Cardiac muscle cell (in vitro differentiated cells and primary cell): ENCODE results near the gene CRIM1. TPM values are rescaled to one million over a fixed set of nuclear protein-coding genes. Genes with fewer than 3 reads are reported as not detected.

Experiments used
- DNase-seq, 2 donors: peaks; one replicate each; pipeline versions ENCODE4 v3.0.0 to v3.0.0-alpha.2; 2010 to 2017; ENCODE audit warnings: low read depth in 1 of 2, low spot score in 1 of 2
- H3K27ac ChIP-seq: fragments of 200-600 bp; sonication (generic); 2 replicates; pipeline ENCODE4 v1.5.1; 2016
- H3K27me3 ChIP-seq: fragments of 200-600 bp; sonication (generic); 2 replicates; pipeline ENCODE4 v1.6.0; 2016; ENCODE audit warnings: control low read depth
- H3K36me3 ChIP-seq: fragments of 200-600 bp; sonication (generic); 2 replicates; pipeline ENCODE4 v1.5.1; 2016; ENCODE audit warnings: control low read depth
- H3K4me1 ChIP-seq: fragments of 200-600 bp; sonication (generic); 2 replicates; pipeline ENCODE4 v1.8.1; 2017; ENCODE audit warnings: low read depth, mild to moderate bottlenecking, mixed run types
- H3K4me3 ChIP-seq: fragments of 200-600 bp; sonication (generic); 2 replicates; pipeline ENCODE4 v1.5.1; 2016; ENCODE audit warnings: mild to moderate bottlenecking
- H3K9me3 ChIP-seq: fragments of 200-600 bp; sonication (generic); 2 replicates; pipeline ENCODE4 v1.5.1; 2017; ENCODE audit warnings: low read depth, mild to moderate bottlenecking, control low read depth
- CTCF ChIP-seq: IDR thresholded peaks from 2 replicates; pipeline ENCODE4 v1.5.1; 2012; ENCODE audit warnings: low read depth, mild to moderate bottlenecking, low read length
- polyA plus RNA-seq: library from polyadenylated mRNA; unstranded; fragments of >200 nt; fragmentation: Nextera tagmentation; extraction: Ambion mirVana; gene quantifications from 2 replicates; pipeline ENCODE4 v1.2.1, GENCODE V29; 2016
- total RNA-seq: library from RNA; depleted of rRNA; stranded (reverse); fragments of >200 nt; gene quantifications from 2 replicates; pipeline ENCODE4 v1.2.3, GENCODE V29; 2016

The CRIM1 gene
- total and polyA plus RNA-seq, 2 experiments from 2014 or later, result 2.4 to 5.4 TPM

DNA sequence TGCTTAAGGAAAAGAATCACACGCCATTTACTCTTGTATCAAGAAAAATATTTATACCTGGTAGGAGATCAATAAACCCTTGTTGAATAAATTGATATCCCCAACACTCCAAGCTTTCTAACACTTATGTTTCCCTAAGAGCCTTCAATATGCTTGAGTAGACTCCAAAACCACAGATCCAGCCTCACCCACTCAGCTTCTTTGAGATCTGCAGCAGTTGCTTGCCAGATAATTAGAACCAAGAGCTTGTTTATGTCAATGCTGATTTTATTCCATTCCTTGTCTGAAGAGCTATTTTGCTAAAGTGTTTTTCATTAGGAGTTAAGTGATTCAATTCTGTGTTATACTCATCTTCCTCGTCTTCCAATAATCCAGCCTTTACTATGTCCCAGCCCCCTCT lies 26.3 kb upstream of the CRIM1 start:
- H3K36me3 ChIP-seq, result no peaks in the 10 kb centered on the region
- H3K4me3 ChIP-seq, result no peak overlapping the region
- no peak for DNase-seq
- no peaks in the 10 kb centered on the region for H3K9me3 ChIP-seq
- no peak overlapping the region for H3K27ac ChIP-seq
- TF ChIP-seq CTCF, result no peak
- H3K27me3 ChIP-seq, result peaks cover 4% of the 10 kb centered on the region
- no peaks in the 10 kb centered on the region for H3K4me1 ChIP-seq

- H3K4me1 ChIP-seq, result no peaks in the 10 kb centered on the region
- peaks cover 4% of the 10 kb centered on the region for H3K27me3 ChIP-seq
- no peaks in the 10 kb centered on the region for H3K9me3 ChIP-seq
- H3K4me3 ChIP-seq, result no peak overlapping the region
- DNase-seq, result peak in 1 of 2 donors; percentile 48
- H3K36me3 ChIP-seq, result no peaks in the 10 kb centered on the region
- H3K27ac ChIP-seq, result no peak overlapping the region
- no peak for TF ChIP-seq CTCF
These were observed 25.7 kb upstream of the CRIM1 start for GRCh38 chr2:36329746-36330472.

- Histone ChIP-seq H3K36me3 (no peaks in the 10 kb centered on the region), H3K4me3 (no peak overlapping the region), H3K4me1 (no peaks in the 10 kb centered on the region), H3K9me3 (no peaks in the 10 kb centered on the region), H3K27me3 (peaks cover 7% of the 10 kb centered on the region), H3K27ac (no peak overlapping the region)
- no peak for DNase-seq
- no peak for TF ChIP-seq CTCF
These were observed 24.8 kb upstream of the CRIM1 start for GRCh38 chr2:36330473-36331395.

DNA sequence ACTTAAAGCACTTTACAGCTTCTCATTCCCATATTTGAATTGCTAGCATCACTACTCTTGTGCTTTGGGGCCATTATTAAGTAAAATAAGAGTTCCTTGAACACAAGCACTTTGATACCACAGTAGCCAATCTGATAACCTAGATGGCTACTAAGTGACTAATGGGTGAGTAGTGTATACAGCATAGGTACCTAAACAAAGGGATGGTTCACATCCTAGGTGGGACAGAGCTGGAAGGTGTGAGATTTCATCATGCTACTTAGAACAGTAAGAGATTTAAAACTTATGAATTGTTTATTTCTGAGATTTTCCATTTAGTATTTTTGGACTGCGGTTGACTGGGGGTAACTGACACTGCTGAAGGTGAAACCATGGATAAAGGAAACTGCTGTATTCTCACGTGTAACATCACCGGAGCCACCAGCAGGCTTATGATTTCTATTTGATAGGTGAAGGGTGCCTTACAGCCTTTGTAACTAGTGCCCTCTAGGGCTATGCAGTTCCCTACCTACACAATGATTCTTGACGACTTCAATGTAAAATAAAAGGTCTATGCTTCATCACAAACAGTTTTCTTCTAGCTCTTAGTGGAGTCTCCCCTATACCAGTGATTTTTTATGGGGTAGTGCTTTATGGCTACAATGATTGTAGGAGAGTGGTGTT lies 22.1 kb upstream of the CRIM1 start:
- no peak for TF ChIP-seq CTCF
- Histone ChIP-seq H3K27me3 (peaks cover 7% of the 10 kb centered on the region), H3K4me3 (no peak overlapping the region), H3K4me1 (no peaks in the 10 kb centered on the region), H3K27ac (no peak overlapping the region), H3K36me3 (no peaks in the 10 kb centered on the region), H3K9me3 (no peaks in the 10 kb centered on the region)
- DNase-seq, result peak in 1 of 2 donors; percentile 5

DNA sequence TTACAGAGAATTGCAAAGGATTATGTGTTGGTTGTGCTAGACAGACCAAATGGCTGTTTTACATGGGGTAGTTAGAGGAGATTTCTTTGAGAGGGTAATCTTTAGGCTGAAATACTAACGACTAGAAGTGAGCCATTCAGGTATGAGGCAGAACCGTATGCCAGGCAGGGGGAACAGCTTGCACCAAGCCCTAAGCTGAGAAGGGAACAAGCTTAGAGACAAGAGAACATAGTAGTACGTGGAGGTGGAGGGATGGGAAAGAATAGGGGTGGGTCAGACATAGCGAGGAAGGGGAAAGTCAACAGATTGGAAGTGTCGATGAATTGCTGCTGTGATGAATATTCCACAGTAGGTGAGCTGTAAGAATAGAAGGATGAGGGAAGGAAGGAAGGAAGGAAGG lies 20.0 kb upstream of the CRIM1 start:
- H3K9me3 ChIP-seq, result no peaks in the 10 kb centered on the region
- peaks cover 7% of the 10 kb centered on the region for H3K27me3 ChIP-seq
- no peak for DNase-seq
- H3K27ac ChIP-seq, result no peak overlapping the region
- H3K4me3 ChIP-seq, result no peak overlapping the region
- no peaks in the 10 kb centered on the region for H3K4me1 ChIP-seq
- no peak for TF ChIP-seq CTCF
- H3K36me3 ChIP-seq, result no peaks in the 10 kb centered on the region
